Islet precursor cell (in vitro differentiated cells): ENCODE data around the gene ULBP3.

Source experiments
- DNase-seq: peaks from one replicate; pipeline ENCODE4 v3.0.0-alpha.2; 2018

Gene ULBP3

DNA sequence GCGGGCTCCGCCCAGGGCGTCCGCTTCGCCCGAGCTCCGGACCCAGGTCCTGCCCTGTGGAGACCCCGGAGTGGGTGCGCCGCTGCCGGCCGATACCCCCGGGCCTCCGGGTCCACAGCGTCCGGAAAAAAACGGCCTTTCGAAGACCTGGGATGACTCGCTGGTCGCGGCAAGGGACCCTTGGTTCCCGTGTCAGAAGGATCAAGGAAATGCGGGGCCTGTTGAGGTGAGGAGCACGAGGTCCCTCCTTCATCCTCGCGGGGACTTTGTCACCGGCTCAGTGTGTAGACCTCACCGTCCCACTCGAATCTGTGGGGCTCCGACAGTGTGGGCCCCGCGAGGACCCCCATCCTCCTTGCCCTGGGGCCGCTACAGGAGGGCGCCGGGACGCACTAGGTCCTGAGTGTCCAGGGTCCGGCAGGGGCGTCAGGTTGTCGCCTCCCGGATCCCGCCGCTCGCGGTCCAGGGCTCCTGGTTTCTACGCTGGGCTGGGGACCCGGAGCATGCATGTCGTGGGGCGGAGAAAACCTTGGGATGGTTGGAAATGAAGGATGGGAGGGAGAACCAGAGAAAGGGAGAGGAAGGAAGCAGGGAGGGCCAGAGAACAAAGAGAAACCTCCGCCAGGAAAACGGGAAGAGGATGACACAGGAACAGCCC lies 54.2 kb downstream of the ULBP3 start:
- peak; percentile 26 for DNase-seq

DNA sequence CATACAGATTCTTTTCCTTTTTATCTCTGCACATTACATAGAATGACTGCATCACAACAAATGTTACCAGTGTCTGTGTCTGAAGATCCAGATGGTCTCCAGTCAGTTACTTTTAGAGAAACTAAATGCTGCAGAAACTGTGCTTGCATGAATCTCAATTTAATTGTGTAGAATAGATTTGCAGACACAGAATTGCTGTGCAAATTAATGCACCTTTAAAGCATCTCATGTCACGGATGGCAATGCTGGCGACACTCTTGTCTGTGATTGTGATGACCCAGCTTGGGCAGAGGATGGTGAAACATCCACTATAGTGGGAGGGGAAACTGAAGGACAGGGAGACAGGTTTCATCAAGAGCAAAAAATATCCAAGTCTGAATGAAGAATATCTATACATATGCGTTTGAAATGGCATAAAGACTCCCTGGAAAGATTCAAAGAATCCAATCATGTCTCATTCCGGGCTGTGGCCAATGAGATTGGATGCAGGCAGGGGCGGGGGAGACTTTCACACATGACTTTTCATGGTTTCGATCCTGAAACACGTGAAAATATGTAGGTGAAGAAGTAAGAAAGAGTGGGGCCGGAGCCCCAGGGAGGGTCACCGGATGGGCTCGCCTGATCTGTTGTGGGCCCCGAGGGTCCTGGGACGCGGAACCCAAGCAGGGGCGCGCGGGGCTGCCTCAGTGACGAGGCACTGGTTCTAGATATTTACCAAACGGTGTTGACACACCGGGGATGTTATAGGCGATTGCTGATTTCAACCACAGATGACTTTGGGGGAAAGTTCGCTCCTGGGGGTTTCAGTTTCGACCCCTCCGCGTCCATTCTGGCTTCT lies 54.9 kb downstream of the ULBP3 start:
- peak; percentile 7 for DNase-seq

DNA sequence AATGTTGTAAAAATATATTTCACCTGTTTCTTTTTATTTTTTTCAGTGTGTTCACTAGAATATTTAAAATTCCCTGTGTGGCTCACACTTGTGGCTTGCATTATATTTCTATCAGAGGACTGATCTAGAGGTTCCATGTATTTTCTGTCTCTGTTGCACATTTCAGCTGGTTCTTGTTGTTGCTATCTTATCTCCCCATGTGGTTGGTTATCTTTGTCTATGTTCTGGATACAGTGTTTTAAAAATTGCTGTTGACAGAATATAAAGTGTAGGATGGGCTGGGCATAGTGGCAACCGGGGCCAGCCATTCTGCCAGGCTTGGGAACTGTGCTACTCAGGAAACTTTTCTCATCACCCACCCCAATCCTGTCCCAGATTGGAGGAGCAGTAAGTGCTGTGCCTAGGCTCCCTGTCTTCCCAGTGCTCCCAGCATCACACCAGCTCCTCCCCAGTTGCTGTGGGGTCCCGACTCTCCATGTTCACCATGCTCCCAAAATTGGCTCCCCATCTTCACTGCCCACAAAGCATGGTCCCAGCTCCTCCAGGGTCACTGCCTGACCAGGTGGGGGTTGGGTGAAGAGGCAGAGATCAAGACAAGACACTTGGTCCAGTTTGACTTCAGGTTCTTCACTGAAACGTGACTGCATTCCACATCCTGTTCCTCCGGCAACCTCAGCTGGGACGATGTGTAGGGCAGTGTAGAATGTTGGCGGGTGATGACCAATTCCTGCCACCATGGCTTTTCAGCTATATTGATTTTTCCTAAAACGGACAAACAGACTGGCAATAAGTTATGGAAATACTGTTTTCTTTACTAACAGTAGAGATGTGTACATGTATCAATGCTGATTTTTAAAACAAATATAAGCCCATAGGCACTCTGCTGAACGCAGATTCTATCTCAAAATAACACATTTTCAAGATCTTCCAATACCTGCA lies 55.8 kb downstream of the ULBP3 start:
- peak; percentile 40 for DNase-seq
